K562 (cell line): Measurements from ENCODE around the gene MRPL3. TPM values are rescaled to one million over a fixed set of nuclear protein-coding genes. Genes with fewer than 3 reads are reported as not detected.

Source experiments
- HNRNPLL ChIP-seq: fragments of 200-400 bp; formaldehyde crosslinking; IDR thresholded peaks from 2 replicates; pipeline ENCODE4 v1.6.1; 2017; ENCODE audit warnings: low read length, low read depth, mild to moderate bottlenecking; ENCODE audit not compliant: poor library complexity, severe bottlenecking
- LEF1 ChIP-seq: fragments of 450-650 bp; IDR thresholded peaks from 2 replicates; pipeline ENCODE4 v1.6.1; 2016; ENCODE audit warnings: mild to moderate bottlenecking
- MAFG ChIP-seq: fragments of 450-650 bp; conservative IDR thresholded peaks from 2 replicates; pipeline ENCODE4 v1.6.1; 2016; ENCODE audit warnings: missing genetic modification characterization, missing compliant biosample characterization
- SMARCE1 ChIP-seq: fragments of 450-650 bp; IDR thresholded peaks from 2 replicates; pipeline ENCODE4 v1.7.1; 2016; ENCODE audit warnings: mild to moderate bottlenecking
- TEAD2 ChIP-seq: fragments of 450-650 bp; IDR thresholded peaks from 2 replicates; pipeline ENCODE4 v1.6.1; 2016; ENCODE audit warnings: missing genetic modification characterization, control low read depth, missing compliant biosample characterization
- ZFP30 ChIP-seq: fragments of 250-450 bp; sonication (Bioruptor Pico); IDR thresholded peaks from 2 replicates; pipeline ENCODE4 v1.8.0; 2022; ENCODE audit warnings: moderate library complexity, mild to moderate bottlenecking, inconsistent platforms, borderline replicate concordance
- ZNF12 ChIP-seq: sonication (generic); formaldehyde crosslinking; IDR thresholded peaks from 2 replicates; pipeline ENCODE4 v1.4.0; 2020; ENCODE audit warnings: mild to moderate bottlenecking, missing genetic modification reagents
- ZNF184 ChIP-seq: sonication (generic); formaldehyde crosslinking; IDR thresholded peaks from 2 replicates; pipeline ENCODE4 v1.5.0; 2020; ENCODE audit warnings: missing genetic modification reagents
- ZNF507 ChIP-seq: conservative IDR thresholded peaks from 2 replicates; pipeline ENCODE4 v1.6.1; 2017; ENCODE audit warnings: missing genetic modification characterization, missing compliant biosample characterization
- polyA plus RNA-seq, 8 experiments: library from polyadenylated mRNA; depleted of rRNA in 4 of 8; stranded (reverse) in 5 of 8; unstranded in 3 of 8; fragments of >200 nt; fragmentation: Nextera tagmentation in 2 of 8; fragmentation: Illumina TruSeq in 1 of 8; extraction: Ambion mirVana in 2 of 8; extraction: Trizol in 1 of 8; gene quantifications; 2 replicates each; pipeline versions ENCODE4 v1.2.1 to v1.2.3, GENCODE V29; 2011 to 2014; ENCODE audit warnings: inconsistent platforms in 1 of 8, missing spikeins in 1 of 8
- total RNA-seq, 7 experiments: library from RNA; depleted of rRNA in 6 of 7; stranded (reverse); fragments of >200 nt in 6 of 7; fragmentation: Illumina TruSeq in 2 of 7; extraction: Trizol in 2 of 7; gene quantifications; 2 replicates each; pipeline versions ENCODE4 v1.2.1 to v1.2.3, GENCODE V29; 2011 to 2021; ENCODE audit warnings: low replicate concordance in 1 of 7
- TF ChIP-seq, protein P1 (sequence below): fragments of 450-650 bp; IDR thresholded peaks from 2 replicates; pipeline ENCODE4 v1.6.1; 2016; ENCODE audit warnings: mild to moderate bottlenecking
- TF ChIP-seq, protein P2 (sequence below): sonication (generic); formaldehyde crosslinking; IDR thresholded peaks from 2 replicates; pipeline ENCODE4 v1.8.0; 2022; ENCODE audit warnings: mild to moderate bottlenecking, missing genetic modification reagents
- TF ChIP-seq, protein P3 (sequence below): fragments of 250-450 bp; sonication (Bioruptor Pico); IDR thresholded peaks from 2 replicates; pipeline ENCODE4 v1.9.0; 2021; ENCODE audit warnings: mild to moderate bottlenecking
- TF ChIP-seq, protein P4 (sequence below): fragments of 450-650 bp; IDR thresholded peaks from 2 replicates; pipeline ENCODE4 v1.6.1; 2016; ENCODE audit warnings: mild to moderate bottlenecking, moderate library complexity

The MRPL3 gene
- total and polyA plus RNA-seq, 9 of the 15 experiments (the other 6 are each of a cell fraction or from before 2014, with no cell fraction given), result 81.7 to 340 (median 190) TPM

DNA sequence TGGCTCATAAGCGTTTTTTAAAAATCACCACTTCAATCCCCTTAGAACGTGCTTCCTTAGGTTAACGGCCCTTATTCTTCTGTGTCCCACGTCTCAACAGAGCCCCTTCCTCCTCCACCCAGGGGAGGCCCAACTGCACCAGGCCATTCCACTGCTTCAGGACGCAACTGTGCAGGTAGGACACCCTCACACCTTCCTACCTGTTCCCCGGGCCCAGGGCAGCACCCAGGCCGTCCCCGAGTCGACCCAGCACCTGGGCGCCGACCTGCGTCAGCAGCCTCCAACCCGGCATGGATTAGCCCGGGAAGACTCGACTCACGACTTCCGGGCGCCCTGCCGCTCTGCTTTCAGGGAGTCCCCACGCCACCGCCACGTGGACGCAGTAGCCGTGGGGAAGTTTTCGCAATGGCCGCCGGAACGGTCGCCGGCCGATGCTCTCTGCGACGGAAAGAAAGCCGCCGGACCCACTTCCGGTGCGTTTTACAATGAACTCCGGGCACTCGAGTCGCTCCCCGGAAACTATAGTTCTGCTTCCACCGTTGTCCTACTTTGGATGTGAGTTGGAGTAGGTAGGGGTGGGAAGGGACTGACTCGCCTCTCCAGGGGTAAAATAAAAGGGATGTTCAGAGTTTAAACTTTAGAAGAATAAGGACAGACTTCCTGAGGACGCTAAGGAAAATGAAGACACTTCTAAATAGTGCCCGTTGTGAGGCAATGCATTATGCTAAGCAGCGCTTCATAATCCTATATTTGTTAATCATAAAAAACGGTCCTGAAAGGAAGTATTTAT, at the start of gene MRPL3 (continued):
- TF ChIP-seq, protein P1, sequence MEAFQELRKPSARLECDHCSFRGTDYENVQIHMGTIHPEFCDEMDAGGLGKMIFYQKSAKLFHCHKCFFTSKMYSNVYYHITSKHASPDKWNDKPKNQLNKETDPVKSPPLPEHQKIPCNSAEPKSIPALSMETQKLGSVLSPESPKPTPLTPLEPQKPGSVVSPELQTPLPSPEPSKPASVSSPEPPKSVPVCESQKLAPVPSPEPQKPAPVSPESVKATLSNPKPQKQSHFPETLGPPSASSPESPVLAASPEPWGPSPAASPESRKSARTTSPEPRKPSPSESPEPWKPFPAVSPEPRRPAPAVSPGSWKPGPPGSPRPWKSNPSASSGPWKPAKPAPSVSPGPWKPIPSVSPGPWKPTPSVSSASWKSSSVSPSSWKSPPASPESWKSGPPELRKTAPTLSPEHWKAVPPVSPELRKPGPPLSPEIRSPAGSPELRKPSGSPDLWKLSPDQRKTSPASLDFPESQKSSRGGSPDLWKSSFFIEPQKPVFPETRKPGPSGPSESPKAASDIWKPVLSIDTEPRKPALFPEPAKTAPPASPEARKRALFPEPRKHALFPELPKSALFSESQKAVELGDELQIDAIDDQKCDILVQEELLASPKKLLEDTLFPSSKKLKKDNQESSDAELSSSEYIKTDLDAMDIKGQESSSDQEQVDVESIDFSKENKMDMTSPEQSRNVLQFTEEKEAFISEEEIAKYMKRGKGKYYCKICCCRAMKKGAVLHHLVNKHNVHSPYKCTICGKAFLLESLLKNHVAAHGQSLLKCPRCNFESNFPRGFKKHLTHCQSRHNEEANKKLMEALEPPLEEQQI, result no peak
- no peak for TF ChIP-seq TEAD2 (tag)
- TF ChIP-seq, protein P2, sequence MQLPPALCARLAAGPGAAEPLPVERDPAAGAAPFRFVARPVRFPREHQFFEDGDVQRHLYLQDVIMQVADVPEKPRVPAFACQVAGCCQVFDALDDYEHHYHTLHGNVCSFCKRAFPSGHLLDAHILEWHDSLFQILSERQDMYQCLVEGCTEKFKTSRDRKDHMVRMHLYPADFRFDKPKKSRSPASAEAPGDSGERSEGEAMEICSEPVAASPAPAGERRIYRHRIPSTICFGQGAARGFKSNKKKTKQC (CRISPR knock-in tag), result peak; percentile 80; the same call in 1 of the 2 replicates
- peak; percentile 52 for TF ChIP-seq HNRNPLL
- TF ChIP-seq MAFG, result no peak
- no peak for TF ChIP-seq SMARCE1
- no peak for TF ChIP-seq LEF1
- no peak for TF ChIP-seq ZNF507 (tag)
- TF ChIP-seq ZFP30 (CRISPR knock-in tag), result no peak
- TF ChIP-seq ZNF12 (CRISPR knock-in tag), result no peak
- no peak for TF ChIP-seq ZNF184 (CRISPR knock-in tag)
- TF ChIP-seq, protein P3, sequence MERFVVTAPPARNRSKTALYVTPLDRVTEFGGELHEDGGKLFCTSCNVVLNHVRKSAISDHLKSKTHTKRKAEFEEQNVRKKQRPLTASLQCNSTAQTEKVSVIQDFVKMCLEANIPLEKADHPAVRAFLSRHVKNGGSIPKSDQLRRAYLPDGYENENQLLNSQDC (CRISPR knock-in tag), result no peak
- TF ChIP-seq, protein P4, sequence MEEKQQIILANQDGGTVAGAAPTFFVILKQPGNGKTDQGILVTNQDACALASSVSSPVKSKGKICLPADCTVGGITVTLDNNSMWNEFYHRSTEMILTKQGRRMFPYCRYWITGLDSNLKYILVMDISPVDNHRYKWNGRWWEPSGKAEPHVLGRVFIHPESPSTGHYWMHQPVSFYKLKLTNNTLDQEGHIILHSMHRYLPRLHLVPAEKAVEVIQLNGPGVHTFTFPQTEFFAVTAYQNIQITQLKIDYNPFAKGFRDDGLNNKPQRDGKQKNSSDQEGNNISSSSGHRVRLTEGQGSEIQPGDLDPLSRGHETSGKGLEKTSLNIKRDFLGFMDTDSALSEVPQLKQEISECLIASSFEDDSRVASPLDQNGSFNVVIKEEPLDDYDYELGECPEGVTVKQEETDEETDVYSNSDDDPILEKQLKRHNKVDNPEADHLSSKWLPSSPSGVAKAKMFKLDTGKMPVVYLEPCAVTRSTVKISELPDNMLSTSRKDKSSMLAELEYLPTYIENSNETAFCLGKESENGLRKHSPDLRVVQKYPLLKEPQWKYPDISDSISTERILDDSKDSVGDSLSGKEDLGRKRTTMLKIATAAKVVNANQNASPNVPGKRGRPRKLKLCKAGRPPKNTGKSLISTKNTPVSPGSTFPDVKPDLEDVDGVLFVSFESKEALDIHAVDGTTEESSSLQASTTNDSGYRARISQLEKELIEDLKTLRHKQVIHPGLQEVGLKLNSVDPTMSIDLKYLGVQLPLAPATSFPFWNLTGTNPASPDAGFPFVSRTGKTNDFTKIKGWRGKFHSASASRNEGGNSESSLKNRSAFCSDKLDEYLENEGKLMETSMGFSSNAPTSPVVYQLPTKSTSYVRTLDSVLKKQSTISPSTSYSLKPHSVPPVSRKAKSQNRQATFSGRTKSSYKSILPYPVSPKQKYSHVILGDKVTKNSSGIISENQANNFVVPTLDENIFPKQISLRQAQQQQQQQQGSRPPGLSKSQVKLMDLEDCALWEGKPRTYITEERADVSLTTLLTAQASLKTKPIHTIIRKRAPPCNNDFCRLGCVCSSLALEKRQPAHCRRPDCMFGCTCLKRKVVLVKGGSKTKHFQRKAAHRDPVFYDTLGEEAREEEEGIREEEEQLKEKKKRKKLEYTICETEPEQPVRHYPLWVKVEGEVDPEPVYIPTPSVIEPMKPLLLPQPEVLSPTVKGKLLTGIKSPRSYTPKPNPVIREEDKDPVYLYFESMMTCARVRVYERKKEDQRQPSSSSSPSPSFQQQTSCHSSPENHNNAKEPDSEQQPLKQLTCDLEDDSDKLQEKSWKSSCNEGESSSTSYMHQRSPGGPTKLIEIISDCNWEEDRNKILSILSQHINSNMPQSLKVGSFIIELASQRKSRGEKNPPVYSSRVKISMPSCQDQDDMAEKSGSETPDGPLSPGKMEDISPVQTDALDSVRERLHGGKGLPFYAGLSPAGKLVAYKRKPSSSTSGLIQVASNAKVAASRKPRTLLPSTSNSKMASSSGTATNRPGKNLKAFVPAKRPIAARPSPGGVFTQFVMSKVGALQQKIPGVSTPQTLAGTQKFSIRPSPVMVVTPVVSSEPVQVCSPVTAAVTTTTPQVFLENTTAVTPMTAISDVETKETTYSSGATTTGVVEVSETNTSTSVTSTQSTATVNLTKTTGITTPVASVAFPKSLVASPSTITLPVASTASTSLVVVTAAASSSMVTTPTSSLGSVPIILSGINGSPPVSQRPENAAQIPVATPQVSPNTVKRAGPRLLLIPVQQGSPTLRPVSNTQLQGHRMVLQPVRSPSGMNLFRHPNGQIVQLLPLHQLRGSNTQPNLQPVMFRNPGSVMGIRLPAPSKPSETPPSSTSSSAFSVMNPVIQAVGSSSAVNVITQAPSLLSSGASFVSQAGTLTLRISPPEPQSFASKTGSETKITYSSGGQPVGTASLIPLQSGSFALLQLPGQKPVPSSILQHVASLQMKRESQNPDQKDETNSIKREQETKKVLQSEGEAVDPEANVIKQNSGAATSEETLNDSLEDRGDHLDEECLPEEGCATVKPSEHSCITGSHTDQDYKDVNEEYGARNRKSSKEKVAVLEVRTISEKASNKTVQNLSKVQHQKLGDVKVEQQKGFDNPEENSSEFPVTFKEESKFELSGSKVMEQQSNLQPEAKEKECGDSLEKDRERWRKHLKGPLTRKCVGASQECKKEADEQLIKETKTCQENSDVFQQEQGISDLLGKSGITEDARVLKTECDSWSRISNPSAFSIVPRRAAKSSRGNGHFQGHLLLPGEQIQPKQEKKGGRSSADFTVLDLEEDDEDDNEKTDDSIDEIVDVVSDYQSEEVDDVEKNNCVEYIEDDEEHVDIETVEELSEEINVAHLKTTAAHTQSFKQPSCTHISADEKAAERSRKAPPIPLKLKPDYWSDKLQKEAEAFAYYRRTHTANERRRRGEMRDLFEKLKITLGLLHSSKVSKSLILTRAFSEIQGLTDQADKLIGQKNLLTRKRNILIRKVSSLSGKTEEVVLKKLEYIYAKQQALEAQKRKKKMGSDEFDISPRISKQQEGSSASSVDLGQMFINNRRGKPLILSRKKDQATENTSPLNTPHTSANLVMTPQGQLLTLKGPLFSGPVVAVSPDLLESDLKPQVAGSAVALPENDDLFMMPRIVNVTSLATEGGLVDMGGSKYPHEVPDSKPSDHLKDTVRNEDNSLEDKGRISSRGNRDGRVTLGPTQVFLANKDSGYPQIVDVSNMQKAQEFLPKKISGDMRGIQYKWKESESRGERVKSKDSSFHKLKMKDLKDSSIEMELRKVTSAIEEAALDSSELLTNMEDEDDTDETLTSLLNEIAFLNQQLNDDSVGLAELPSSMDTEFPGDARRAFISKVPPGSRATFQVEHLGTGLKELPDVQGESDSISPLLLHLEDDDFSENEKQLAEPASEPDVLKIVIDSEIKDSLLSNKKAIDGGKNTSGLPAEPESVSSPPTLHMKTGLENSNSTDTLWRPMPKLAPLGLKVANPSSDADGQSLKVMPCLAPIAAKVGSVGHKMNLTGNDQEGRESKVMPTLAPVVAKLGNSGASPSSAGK, result peak; percentile 68
